OCI-LY7 (cell line): Measurements from ENCODE around the gene SOWAHD.

Experiments used
- EZH2phosphoT487 ChIP-seq: fragments of 200-600 bp; sonication (generic); IDR thresholded peaks from 2 replicates; pipeline ENCODE4 v1.6.1; 2018; ENCODE audit warnings: low read depth, borderline replicate concordance, mild to moderate bottlenecking, mixed run types, antibody characterized with exemption, low read length, moderate library complexity, mixed read lengths
- TF ChIP-seq, protein P1 (sequence below): fragments of 200-600 bp; sonication (generic); conservative IDR thresholded peaks from 2 replicates; pipeline ENCODE4 v1.5.1; 2014; ENCODE audit warnings: mild to moderate bottlenecking, antibody characterized with exemption, low read length, moderate library complexity, mixed read lengths

DNA sequence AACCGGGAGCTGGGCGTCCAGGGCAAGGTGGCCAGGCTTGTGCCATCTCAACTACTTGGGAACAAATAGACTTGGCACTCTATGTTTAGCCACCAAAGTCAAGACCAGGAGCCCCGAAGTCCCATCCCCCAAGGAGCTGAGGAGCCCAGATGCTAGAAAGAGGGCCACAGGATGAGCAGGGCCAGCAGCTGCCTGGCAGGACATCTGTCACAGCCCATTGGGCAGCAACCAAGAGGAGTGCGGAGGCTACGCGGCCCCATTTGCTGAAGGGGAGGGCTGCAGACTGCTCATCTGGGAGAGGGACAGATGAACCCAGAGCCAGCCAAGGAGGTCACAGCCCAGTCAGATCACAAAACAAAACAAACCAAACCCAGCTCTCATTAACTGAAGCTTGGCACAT is 22.9 kb upstream of the SOWAHD start:
- TF ChIP-seq, protein P1, sequence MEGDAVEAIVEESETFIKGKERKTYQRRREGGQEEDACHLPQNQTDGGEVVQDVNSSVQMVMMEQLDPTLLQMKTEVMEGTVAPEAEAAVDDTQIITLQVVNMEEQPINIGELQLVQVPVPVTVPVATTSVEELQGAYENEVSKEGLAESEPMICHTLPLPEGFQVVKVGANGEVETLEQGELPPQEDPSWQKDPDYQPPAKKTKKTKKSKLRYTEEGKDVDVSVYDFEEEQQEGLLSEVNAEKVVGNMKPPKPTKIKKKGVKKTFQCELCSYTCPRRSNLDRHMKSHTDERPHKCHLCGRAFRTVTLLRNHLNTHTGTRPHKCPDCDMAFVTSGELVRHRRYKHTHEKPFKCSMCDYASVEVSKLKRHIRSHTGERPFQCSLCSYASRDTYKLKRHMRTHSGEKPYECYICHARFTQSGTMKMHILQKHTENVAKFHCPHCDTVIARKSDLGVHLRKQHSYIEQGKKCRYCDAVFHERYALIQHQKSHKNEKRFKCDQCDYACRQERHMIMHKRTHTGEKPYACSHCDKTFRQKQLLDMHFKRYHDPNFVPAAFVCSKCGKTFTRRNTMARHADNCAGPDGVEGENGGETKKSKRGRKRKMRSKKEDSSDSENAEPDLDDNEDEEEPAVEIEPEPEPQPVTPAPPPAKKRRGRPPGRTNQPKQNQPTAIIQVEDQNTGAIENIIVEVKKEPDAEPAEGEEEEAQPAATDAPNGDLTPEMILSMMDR: no peak
- no peak for TF ChIP-seq EZH2phosphoT487
